Nephron progenitor cell (in vitro differentiated cells): ENCODE data around the gene LRRC23.

ENCODE experiments used
- DNase-seq: peaks from one replicate; pipeline ENCODE4 v3.0.0; 2021
- H3K27ac Mint-ChIP-seq: 2 replicates; pipeline ENCODE4 v1.8.0; 2021; ENCODE audit warnings: mild to moderate bottlenecking, moderate library complexity, mixed read lengths
- H3K27me3 Mint-ChIP-seq: 2 replicates; pipeline ENCODE4 v1.8.0; 2021; ENCODE audit warnings: mild to moderate bottlenecking, low read depth, mixed read lengths; ENCODE audit not compliant: poor library complexity
- H3K36me3 Mint-ChIP-seq: 2 replicates; pipeline ENCODE4 v1.8.0; 2021; ENCODE audit warnings: low read depth, mixed read lengths
- H3K4me1 Mint-ChIP-seq: 2 replicates; pipeline ENCODE4 v1.8.0; 2021; ENCODE audit warnings: mixed read lengths
- H3K4me3 Mint-ChIP-seq: 2 replicates; pipeline ENCODE4 v1.8.0; 2021; ENCODE audit warnings: mild to moderate bottlenecking, moderate library complexity, mixed read lengths
- H3K9me3 Mint-ChIP-seq: 2 replicates; pipeline ENCODE4 v1.8.0; 2021; ENCODE audit warnings: mild to moderate bottlenecking, moderate library complexity, mixed read lengths
- TF ChIP-seq, protein P1 (sequence below): fragments of 200-600 bp; sonication (generic); IDR thresholded peaks from 2 replicates; pipeline ENCODE4 v1.5.0; 2021; ENCODE audit warnings: antibody characterized with exemption

LRRC23 gene

DNA sequence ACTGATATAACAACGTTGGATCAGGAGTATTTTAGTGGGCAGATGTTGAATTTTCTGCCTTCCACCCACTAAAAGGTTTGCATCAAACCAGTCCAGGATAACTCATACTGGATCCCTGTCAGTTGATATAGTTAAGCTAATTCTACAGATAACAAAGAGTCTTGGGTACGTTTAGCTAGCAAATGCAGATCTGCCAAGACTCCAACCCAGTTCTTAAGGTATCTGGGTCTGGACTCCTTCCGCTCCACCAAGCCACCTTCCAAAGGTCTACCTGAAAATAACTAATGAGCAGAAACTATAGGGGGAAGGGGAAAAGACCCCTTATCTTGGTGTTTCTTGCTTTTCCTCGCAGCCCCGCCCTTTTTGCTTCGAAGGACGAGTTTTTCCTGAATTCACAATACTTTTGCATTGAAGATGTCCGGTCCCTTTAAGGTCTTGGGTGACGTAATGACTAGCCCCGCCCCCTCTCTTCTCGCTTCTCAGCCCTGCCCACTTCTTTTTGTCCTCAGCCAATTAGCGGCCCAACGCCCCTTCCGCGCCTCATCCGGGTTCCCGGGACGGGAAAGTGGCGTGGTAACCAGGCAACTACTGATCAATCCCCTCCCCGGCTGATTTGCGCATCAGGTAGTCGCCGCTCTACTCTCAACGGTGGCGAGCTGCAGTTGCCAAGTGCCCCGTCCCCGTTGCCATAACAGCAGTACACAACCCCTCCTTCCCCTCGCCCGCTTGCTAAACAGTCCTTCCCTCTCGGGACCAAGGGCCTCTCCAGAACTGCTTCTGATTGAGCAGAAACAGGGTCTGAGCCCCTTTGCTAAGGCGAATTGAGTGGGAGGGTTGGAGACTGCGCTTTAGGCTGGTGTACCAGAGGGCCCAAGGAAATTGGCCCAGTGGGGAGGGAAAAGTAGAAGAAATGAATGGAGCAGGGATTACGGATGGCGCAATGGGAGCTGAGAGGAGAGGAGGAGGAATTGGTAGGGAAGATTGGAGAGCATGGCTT, at the start of gene LRRC23:
Gene LRRC23 (plus strand): TSS at position 543 of the 997 bp plus-strand sequence. CDS start 812 bp downstream, outside the sequence.
- Mint-ChIP-seq H3K4me1 (peaks cover 4% of the 10 kb centered on the region), H3K4me3 (no peak within 1 kb of the TSS), H3K27me3 (peaks cover 13% of the 10 kb centered on the region), H3K9me3 (no peaks in the 10 kb centered on the region), H3K27ac (peak within 1 kb of the TSS; percentile 66), H3K36me3 (no peaks in the 10 kb centered on the region)
- DNase-seq: peak; percentile 98
- TF ChIP-seq, protein P1, sequence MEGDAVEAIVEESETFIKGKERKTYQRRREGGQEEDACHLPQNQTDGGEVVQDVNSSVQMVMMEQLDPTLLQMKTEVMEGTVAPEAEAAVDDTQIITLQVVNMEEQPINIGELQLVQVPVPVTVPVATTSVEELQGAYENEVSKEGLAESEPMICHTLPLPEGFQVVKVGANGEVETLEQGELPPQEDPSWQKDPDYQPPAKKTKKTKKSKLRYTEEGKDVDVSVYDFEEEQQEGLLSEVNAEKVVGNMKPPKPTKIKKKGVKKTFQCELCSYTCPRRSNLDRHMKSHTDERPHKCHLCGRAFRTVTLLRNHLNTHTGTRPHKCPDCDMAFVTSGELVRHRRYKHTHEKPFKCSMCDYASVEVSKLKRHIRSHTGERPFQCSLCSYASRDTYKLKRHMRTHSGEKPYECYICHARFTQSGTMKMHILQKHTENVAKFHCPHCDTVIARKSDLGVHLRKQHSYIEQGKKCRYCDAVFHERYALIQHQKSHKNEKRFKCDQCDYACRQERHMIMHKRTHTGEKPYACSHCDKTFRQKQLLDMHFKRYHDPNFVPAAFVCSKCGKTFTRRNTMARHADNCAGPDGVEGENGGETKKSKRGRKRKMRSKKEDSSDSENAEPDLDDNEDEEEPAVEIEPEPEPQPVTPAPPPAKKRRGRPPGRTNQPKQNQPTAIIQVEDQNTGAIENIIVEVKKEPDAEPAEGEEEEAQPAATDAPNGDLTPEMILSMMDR: no peak

DNA sequence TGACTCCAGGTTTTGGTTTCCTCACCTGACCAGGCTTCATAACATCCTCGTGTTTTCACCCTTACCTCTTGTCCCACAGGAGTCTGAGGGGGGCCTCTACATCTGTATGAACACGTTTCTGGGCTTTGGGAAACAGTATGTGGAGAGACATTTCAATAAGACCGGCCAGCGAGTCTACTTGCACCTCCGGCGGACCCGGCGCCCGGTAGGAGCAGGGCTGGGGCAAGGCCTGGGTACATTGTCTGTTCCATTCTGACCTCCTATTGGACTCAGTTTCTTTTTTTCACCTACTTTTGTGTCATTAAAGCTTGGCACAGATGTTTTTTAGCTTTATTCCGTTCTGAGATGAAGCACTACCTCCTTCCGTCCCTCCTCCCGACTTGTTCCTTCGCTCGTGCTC, 49.3 kb upstream of the LRRC23 start:
- Mint-ChIP-seq H3K4me3 (no peak overlapping the region), H3K4me1 (peaks cover 30% of the 10 kb centered on the region), H3K9me3 (no peaks in the 10 kb centered on the region), H3K27me3 (peaks cover 3% of the 10 kb centered on the region), H3K36me3 (peaks cover 43% of the 10 kb centered on the region), H3K27ac (no peak overlapping the region)
- DNase-seq: no peak
- TF ChIP-seq, protein P1: no peak

GRCh38 chr12:6858799-6859198, 45.8 kb upstream of the LRRC23 start:
- Mint-ChIP-seq H3K27ac (no peak overlapping the region), H3K9me3 (no peaks in the 10 kb centered on the region), H3K4me1 (peaks cover 12% of the 10 kb centered on the region), H3K27me3 (peaks cover 3% of the 10 kb centered on the region), H3K4me3 (no peak overlapping the region), H3K36me3 (peaks cover 70% of the 10 kb centered on the region)
- TF ChIP-seq, protein P1: no peak
- DNase-seq: no peak

DNA sequence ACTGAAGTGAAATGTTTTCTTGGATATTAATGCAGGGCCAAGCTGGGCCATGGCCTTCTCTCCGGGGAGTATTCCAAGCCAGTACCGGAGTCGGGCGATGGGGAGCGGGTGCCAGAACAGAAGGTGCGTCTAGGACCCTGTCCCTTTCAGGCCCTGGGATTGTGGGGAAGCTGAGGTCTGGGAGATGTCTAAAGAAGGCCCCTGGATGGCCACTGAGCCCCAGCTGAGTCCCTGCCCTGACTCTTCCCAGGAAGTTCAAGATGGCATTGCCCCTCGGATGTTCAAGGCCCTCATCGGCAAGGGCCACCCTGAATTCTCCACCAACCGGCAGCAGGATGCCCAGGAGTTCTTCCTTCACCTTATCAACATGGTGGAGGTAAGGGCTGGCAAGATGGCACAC, 44.5 kb upstream of the LRRC23 start:
- Mint-ChIP-seq H3K4me3 (no peak overlapping the region), H3K4me1 (peaks cover under 1% of the 10 kb centered on the region), H3K36me3 (peaks cover 75% of the 10 kb centered on the region), H3K27me3 (peaks cover 3% of the 10 kb centered on the region), H3K9me3 (no peaks in the 10 kb centered on the region), H3K27ac (peak overlapping the region; percentile 75)
- DNase-seq: no peak
- TF ChIP-seq, protein P1: no peak

DNA sequence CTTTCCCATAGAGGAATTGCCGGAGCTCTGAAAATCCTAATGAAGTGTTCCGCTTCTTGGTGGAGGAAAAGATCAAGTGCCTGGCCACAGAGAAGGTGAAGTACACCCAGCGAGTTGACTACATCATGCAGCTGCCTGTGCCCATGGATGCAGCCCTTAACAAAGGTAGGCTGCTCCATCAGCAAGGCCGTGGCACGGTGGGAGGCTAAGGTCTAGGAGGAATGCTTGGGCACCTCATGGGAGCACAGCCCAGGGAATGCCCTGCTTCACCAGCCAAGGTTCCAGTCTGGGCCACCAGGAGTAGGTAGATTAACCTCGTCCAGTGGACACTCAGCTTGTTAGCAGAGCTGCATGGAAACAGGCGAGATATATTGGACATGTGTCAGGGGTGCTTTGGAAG, 43.7 kb upstream of the LRRC23 start:
- no peaks in the 10 kb centered on the region for H3K9me3 Mint-ChIP-seq
- no peak for DNase-seq
- H3K27ac Mint-ChIP-seq: no peak overlapping the region
- peaks cover 79% of the 10 kb centered on the region for H3K36me3 Mint-ChIP-seq
- peaks cover 9% of the 10 kb centered on the region for H3K4me1 Mint-ChIP-seq
- TF ChIP-seq, protein P1: no peak
- H3K4me3 Mint-ChIP-seq: no peak overlapping the region
- H3K27me3 Mint-ChIP-seq: peaks cover 3% of the 10 kb centered on the region
